HuH-7 (cell line): ENCODE measurements around the gene CEBPA.

Source experiments
- DNase-seq: peaks from one replicate; pipeline ENCODE4 v3.0.0; 2011; ENCODE audit warnings: low spot score

Gene CEBPA

GRCh38 chr19:33271246-33272021, 30.9 kb downstream of the CEBPA start:
- no peak for DNase-seq

GRCh38 chr19:33270769-33271168, 31.6 kb downstream of the CEBPA start:
- no peak for DNase-seq

- no peak for DNase-seq
Measured at GRCh38 chr19:33269016-33269415, 33.3 kb downstream of the CEBPA start.

- DNase-seq = no peak
Measured at GRCh38 chr19:33268162-33268991, 34.0 kb downstream of the CEBPA start.

- DNase-seq = no peak
Measured at GRCh38 chr19:33267706-33268105, 34.6 kb downstream of the CEBPA start.

- no peak for DNase-seq
Measured at GRCh38 chr19:33266974-33267484, 35.3 kb downstream of the CEBPA start.

GRCh38 chr19:33264881-33265445, 37.4 kb downstream of the CEBPA start:
- no peak for DNase-seq

GRCh38 chr19:33263325-33264023, 38.9 kb downstream of the CEBPA start:
- DNase-seq = no peak

GRCh38 chr19:33261511-33262189, 40.7 kb downstream of the CEBPA start:
- DNase-seq = no peak

- no peak for DNase-seq
Measured at GRCh38 chr19:33260628-33261418, 41.5 kb downstream of the CEBPA start.

GRCh38 chr19:33259539-33259938, 42.8 kb downstream of the CEBPA start:
- no peak for DNase-seq

- DNase-seq = no peak
Measured at GRCh38 chr19:33257828-33258227, 44.5 kb downstream of the CEBPA start.

GRCh38 chr19:33256261-33256660, 46.1 kb downstream of the CEBPA start:
- DNase-seq = no peak

- DNase-seq = no peak
Measured at GRCh38 chr19:33255781-33256180, 46.6 kb downstream of the CEBPA start.

- no peak for DNase-seq
Measured at GRCh38 chr19:33254245-33254824, 48.0 kb downstream of the CEBPA start.

GRCh38 chr19:33252971-33253370, 49.4 kb downstream of the CEBPA start:
- no peak for DNase-seq

- DNase-seq = no peak
Measured at GRCh38 chr19:33252418-33252962, 49.8 kb downstream of the CEBPA start.

- no peak for DNase-seq
Measured at GRCh38 chr19:33251526-33252090, 50.7 kb downstream of the CEBPA start.

GRCh38 chr19:33251076-33251475, 51.3 kb downstream of the CEBPA start:
- DNase-seq = no peak

GRCh38 chr19:33250500-33250899, 51.8 kb downstream of the CEBPA start:
- no peak for DNase-seq
